ENCODE results near the gene STX8.

- TF ChIP-seq CTCF (IDR thresholded peaks at IDR 0.05; ENCODE audit: insufficient read depth, low read depth, low read length) (no peak), EZH2 (IDR thresholded peaks at IDR 0.05; ENCODE audit: insufficient read depth, low read length) (no peak)
These were observed 339.2 kb downstream of the STX8 start for GRCh38 chr17:9236286-9237052.

Measured in astrocyte (in vitro differentiated cells and primary cell).